ENCODE data around the gene CPA5.

Gene CPA5

GRCh38 chr7:130332259-130333053 lies 12.2 kb upstream of the CPA5 start:
- DNase-seq (ENCODE audit: low read depth in 2 of 2): no peak

GRCh38 chr7:130333832-130334231 lies 10.8 kb upstream of the CPA5 start:
- DNase-seq (ENCODE audit: low read depth in 2 of 2): no peak

GRCh38 chr7:130334274-130334673 lies 10.3 kb upstream of the CPA5 start:
- DNase-seq (ENCODE audit: low read depth in 2 of 2): no peak

DNA sequence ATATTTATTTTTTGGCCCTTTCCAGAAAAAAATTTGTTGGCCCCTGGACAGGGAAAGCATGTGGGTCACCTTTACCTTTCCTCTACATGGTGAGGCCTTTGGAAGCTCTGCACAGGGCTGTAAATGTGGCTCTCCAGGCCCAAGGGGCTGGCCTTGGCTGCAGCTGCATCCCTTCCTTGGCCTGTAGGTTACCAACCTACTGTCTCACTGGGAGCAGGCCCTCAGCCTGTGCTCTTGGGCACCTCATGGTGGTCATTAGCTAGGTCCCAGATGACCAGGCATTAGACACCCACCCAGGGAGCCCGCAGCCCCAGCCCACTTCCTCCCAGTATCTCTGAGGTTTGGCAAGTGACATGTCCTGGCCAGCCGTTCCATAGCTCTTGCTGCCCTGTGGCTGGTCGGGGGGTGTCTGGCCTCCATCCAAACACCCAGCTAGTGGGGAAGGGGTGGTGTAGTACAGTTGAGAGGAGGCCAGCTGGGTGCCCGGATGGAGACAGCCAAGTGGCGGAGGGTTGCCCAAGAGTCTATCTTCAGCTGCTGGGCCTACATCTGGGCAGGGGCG lies 7.1 kb upstream of the CPA5 start:
- DNase-seq (ENCODE audit: low read depth in 2 of 2): no peak

DNA sequence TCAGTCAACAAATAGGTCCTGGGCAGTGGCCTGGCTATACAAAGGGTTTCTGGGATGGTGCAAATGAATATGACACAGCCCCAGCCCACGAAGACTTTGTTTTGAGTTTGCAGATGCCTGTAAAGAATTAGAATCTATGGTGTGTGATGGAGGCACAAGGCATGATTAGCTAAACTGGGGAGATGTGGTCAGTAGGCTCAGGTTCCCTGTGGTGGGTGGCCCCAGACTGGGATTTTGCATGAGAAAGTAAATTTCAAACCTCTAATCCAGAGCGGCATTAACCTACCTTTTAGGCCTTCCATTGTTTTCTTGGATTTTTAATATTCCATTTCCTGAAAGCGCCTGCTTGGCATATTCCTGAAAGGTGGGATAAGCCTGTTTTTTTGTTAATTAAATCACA lies 6.4 kb upstream of the CPA5 start:
- DNase-seq (ENCODE audit: low read depth in 2 of 2): no peak

DNA sequence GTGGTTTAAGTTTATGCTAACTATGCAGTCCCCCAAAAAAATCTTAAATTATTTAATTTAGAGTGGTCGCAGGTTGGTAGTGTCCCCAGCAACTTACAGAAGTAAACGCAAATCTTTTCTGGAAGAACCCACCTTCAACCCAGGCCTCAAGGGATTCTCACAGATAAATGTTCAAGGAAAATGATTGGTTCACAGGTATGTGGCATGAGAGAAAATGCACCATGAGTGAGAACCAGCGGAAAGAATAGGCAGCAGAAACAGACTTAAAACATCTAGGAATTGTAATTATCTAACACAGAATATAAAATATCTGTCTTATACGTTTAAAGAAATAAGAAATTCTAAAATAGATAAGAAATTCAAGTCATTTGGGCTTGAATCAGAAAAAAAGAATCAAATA lies 2.7 kb upstream of the CPA5 start:
- DNase-seq (ENCODE audit: low read depth in 2 of 2): no peak

DNA sequence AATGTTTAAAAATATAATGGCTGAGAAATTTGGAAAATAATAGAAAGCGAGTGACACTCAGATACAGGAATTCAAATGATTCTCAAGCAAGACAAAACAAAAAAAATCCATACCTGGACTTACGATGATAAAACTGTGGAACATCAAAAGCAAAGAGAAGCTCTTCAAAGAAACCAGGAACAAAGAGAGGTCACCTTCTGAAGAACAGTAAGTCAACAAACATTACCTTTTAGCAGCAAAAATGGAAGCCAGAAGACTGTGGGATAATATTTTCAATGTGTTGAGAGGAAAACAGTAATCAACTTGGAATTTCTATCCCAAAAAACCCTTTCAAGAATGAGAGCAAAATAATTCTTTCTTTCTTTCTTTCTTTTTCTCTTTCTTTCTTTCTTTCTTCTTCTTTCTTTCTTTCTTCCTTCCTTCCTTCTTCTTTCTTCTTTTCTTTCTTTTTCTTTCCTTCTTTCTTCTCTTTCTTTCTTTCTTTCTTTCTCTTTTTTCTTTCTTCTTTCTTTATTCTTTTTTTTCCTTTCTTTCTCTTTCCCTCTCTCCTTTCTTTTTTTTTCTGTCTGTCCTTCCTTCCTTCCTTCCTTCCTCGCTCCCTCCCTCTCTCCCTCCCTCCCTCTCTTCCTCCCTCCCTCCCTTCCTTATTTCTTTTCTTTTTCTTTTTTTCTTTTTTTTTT lies 1.8 kb upstream of the CPA5 start:
- no peak for DNase-seq (ENCODE audit: low read depth in 2 of 2)

DNA sequence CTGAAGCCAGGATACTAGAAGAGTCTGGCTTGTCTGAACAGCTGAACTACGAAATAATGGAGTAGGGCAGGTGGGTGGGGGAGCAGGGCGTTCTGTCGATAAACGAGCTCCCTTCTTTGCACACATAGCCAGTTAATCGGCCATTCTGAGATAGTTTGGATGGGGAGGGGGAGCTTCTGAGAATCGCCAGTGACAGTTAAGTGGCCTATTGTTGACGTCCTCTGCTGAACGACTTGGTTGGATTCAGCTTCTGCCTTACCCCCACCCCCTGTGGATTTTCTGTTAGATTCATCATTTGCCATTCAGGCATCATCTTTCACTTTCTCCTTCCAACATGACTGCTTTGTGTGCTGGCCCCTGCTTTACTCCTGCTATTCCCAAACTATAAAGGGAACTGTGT lies 520 bp downstream of the CPA5 start:
- no peak for DNase-seq (ENCODE audit: low read depth in 2 of 2)

- DNase-seq (ENCODE audit: low read depth in 2 of 2): no peak
Observed at GRCh38 chr7:130345725-130346124, 1.1 kb downstream of the CPA5 start.

DNA sequence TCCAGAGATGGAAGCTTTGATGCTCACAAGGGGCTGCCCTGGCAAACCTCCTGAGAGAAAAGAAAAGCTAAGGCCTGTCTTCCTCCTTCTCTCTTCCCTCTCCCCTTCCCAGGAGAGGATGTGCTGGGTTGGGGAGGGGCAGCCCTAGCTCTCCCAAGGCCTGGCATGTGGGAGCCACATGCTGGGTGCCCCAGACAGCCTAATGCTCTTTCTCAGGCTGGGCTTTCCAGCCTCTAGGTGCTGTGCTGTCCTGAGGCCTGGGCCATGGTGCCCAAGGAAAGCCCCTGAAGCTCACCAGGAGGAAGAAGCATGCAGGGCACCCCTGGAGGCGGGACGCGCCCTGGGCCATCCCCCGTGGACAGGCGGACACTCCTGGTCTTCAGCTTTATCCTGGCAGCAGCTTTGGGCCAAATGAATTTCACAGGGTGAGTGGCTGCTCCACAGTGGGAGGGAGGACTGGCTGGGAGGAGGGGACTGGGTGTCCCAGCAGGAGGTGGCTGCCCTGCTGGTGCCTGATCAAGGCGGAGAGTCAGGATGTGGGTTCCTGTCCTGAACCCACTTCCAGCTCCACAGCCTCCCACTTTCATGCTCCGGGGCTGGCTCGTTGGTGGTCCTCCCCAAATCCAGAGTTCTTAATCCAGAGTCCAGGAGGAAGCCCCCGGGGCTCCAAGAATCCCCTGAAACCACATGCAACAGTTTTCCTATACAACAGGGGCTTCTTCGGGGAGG lies 1.7 kb downstream of the CPA5 start:
- no peak for DNase-seq (ENCODE audit: low read depth in 2 of 2)

DNA sequence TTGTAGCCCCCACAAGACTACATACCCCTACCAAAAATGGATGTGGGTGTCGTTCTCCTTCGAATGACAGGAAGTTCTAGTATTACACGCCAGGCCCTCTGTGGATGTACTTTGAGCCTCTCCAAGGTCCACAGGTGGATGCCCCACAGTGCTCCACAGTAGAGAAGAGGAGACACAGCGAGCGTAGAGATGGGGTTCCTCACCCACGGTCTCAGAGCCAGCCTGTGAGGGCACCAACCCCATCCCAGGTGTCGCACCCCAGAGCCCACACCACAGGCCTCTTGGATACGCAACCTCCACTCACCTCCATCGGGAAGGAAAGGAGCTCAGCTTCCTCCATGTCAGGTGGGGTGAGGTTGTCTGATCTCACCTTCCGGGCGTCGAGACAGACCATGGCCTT lies 2.3 kb downstream of the CPA5 start:
- DNase-seq (ENCODE audit: low read depth in 2 of 2): no peak

DNA sequence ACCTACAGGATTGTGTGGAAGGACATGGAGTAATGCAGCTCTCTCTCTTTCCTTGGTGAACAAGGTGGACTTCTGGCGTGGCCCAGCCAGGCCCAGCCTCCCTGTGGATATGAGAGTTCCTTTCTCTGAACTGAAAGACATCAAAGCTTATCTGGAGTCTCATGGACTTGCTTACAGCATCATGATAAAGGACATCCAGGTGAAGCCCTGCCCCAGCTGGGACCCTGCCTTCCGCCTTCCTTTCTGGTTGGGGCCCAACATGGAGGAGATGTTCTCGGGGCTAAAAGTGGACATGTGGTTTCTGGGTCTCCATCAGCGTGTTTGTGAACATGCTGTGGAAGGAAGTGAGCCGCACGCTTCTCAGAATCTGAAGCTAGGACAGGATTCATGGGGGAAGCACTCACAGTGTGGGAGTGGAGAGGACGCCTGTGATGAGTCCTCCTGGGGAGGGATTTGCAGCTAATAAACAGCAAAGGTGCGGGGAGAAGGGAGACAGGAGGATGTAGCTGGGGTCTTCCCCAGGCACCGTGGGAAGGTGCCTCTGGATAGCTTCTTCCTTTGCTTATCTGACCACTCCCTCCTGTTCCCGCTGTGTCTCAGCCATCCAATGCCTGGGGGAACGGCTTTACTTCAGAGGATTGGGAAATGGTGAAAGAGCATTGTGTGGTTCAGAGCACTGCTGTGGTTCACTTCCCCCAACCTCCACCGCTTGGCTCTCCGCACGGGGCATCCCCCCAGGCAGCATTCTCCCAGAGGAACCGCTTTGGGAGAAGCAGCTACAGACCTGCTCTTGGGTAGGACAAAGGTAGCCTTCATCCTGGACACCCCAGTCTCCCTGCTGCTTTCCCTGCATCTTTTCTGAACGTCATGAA lies 5.5 kb downstream of the CPA5 start:
- DNase-seq (ENCODE audit: low read depth in 2 of 2): no peak

GRCh38 chr7:130350945-130351790 lies 6.6 kb downstream of the CPA5 start:
- DNase-seq (ENCODE audit: low read depth in 2 of 2): no peak

DNA sequence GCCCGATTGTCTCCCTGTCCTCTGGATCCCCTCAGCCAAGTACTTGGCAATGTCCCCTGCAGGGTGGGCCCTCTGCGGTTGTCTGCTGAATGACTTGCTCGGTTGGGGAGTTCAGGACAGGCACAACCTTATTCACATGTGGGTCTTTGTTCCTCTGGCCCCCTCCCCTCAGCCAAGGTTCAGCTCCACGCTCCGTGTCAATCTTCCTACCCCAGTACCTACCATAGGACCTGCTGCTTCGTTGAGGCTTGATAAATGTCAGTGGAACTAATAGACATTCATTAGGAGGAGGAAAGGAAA lies 7.1 kb downstream of the CPA5 start:
- no peak for DNase-seq (ENCODE audit: low read depth in 2 of 2)

DNA sequence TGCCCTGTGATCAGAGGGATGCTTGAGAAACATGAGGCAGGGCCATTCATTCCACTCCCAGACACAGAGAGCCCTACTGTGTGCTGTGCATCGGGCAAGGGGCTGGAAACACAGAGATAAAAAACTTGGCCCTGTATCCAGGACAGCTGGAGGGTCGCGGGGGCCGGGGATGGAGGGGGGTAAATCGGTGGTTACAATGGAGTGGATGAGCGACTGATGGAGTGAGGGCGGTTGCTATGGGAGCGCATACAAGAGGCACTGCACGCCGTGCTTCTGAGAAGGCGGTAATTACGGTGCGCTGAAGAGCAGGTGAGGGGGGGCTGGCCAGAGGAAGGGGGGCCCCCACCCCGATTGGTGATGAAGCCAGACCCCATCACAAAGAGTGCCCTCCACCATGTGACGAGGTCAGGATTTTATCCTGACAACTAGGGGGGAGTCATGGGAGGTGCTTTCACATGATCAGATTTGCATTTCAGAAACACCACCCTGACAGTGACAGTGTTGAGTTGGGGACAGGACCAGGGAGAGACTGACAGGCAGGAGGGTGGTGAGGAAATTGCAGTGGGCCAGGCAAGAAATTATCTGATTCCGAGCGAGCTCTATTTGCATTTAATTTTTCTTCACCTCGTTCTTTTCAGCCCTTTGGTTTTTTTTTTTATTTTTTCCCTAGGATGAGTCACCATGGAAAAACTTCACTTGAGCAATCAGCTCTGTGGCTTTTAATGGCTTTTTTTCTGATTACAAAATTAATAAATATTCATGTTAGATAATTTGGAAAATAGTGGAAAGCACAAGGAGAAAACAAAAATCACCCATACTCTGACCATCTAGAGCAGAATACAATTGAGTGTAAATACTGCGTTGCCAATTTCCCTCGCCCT lies 7.8 kb downstream of the CPA5 start:
- DNase-seq (ENCODE audit: low read depth in 2 of 2): no peak

DNA sequence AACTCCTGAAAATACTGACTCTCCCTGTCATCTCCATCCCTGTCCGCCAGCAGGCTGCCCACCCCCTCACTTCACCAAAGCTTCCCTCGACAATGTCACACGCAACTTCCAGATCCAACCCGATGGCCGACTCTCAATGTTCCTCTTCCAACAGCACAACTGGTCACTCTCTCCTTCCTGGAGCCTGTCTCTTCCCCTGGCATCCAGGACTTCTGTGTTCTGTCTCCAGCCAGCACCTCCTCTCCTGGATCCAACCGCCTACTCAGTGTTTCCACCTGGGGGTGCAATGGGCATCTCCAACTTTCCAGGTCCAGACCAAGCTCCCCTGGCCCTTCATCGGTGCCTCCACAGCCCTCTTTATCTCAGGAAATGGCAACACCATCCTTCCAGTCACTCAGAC lies 8.6 kb downstream of the CPA5 start:
- no peak for DNase-seq (ENCODE audit: low read depth in 2 of 2)

GRCh38 chr7:130356121-130356875 lies 11.7 kb downstream of the CPA5 start:
- DNase-seq (ENCODE audit: low read depth in 2 of 2): no peak

DNA sequence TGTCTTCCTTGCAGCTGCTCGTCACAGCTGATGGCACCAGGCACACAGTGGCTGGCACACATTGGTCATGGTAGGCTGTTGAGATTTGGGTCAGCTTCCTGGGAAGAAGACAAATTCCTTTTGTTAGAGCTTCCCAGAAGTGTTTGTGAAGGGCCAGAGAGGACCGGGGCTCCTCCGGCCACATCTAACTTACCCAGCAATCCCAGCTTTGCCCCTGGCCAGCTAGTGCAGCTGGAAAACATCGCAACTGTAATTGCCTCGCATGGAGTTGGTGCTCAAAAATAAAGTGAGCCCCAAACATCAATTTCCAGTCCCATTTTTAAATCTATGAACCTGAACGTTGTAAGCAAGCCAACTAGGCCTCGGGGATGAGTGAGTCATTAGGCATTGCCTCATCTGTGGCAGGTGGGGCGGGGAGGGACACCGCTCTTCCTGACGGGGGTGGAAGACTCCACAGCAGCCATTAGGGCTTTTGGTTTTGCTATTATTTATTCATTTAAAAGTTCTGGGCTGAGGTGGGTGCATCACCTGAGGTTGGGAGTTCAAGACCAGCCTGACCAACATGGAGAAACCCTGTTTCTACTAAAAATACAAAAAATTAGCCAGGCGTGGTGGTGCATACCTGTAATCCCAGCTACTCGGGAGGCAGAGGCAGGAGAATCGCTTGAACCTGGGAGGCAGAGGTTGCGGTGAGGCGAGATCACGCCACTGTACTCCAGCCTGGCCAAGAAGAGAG lies 12.4 kb downstream of the CPA5 start:
- DNase-seq (ENCODE audit: low read depth in 2 of 2): no peak

Data from stimulated activated CD8-positive, alpha-beta memory T cell treated with anti-CD3 and anti-CD28 coated beads, Interleukin-15, amount 100 ng/mL, for 4 hours (primary cell).